Activated effector memory CD4-positive, alpha-beta T cell treated with anti-CD3 and anti-CD28 coated beads, Interleukin-2, amount 50 U/mL, for 16 hours (primary cell): Measurements from ENCODE around the gene SCARB1.

Experiments
- DNase-seq: peaks from one replicate; pipeline ENCODE4 v3.0.0-alpha.2; 2020

SCARB1 gene

GRCh38 chr12:124754949-124755800, 108.5 kb downstream of the SCARB1 start:
- DNase-seq, result no peak

DNA sequence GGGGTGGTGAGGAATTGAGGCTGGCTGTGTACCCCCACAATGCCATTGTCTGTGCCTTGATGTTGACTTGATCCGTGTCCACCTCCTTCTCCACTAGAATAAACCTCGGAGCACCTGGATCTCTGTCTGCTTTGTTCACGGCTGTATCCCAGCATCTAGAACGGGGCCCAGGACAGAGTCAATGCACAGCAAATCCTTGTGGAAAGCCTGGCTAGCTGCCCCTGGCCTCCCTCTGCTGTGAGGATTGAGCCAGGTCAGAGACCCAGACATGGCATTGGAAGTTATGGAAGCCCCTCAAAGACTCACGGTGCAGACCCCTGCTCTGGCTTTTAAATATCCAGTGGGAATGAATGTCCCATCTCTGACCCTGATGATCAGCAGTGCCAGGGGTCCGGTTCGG, 109.2 kb downstream of the SCARB1 start:
- DNase-seq, result no peak

GRCh38 chr12:124753993-124754392, 109.7 kb downstream of the SCARB1 start:
- no peak for DNase-seq

DNA sequence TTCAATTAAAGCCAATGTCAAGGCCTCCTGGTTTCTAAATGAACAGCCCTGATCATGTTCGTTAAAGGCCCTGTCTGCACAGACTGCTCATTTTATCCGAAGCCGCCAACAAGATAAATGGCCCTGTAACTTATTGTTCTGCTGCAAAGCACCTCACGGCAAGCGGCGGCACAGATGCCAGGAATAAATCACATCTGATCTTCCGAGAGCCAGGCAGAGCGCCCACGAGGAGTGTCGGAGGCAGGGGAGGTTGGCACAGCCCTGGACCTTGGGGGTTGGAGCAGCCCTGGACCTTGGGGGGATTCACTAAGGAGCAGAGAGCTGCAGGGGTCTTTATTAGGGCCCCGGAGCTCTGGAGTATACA, 110.5 kb downstream of the SCARB1 start:
- no peak for DNase-seq

DNA sequence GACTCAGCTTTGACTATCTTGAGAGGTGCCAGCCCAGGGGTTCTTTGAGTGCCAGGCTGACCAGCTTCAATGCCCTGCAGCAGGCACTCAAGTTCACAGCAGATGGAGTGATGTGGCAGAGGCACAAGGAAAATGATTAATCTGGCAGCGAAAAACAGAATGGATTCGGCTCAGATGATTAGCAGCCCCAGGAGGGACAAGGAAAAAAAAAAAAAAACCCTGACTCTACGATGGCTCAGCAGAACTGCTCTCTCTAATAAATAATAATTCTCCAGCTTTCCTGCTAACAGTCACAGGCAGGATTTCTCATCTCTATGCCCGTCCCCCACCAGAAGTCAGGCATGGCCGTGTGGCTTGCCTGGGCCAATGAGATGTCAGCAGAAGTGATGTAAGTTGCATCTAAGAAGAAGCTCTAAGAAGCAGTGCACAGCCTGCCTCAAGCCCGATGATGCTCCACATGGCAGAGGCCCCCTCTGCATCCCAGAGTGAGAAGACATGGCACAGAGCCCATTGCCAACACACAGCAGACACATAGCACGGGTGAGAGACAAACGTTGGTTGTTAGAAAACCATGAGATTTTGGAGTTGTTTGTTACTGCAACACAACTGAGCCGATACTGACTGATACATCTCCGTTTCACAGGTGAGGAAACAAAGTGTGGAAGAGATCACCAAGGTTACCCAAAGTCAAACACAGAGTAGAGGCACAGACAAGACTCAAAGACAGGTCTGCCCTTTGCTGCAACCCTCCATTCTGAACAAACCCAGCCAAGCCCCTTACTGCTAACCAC, 111.0 kb downstream of the SCARB1 start:
- no peak for DNase-seq

DNA sequence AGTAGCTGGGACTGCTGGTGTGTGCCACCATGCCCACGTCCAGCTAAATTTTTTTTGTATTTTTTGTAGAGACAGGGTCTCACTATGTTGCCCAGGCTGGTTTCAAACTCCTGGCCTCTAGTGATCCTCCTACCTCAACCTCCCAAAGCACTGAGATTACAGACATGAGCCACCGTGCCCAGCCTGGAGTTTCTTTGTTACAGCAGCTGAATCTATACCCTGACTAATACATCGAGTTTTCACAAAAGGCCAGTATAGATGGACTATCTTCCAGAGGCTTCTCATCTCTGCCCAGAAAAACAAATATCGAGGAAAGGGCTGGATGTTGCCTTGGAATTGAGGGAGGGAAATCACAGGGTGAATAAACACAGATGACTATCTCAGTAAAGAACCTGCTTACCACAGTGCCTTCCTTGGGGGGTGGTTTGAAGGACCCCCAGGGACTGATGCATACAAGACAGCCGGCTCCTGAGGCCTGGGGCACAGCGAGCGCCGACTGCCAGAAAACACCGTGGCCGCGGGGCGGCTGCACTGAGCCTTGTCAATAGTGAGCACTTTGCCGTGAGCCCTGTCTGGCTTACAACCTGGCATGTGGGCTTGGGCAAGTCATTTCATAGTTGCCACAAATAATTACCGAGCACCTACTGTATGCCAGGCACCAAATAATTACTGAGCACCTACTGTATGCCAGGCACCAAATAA, 111.9 kb downstream of the SCARB1 start:
- DNase-seq, result no peak

DNA sequence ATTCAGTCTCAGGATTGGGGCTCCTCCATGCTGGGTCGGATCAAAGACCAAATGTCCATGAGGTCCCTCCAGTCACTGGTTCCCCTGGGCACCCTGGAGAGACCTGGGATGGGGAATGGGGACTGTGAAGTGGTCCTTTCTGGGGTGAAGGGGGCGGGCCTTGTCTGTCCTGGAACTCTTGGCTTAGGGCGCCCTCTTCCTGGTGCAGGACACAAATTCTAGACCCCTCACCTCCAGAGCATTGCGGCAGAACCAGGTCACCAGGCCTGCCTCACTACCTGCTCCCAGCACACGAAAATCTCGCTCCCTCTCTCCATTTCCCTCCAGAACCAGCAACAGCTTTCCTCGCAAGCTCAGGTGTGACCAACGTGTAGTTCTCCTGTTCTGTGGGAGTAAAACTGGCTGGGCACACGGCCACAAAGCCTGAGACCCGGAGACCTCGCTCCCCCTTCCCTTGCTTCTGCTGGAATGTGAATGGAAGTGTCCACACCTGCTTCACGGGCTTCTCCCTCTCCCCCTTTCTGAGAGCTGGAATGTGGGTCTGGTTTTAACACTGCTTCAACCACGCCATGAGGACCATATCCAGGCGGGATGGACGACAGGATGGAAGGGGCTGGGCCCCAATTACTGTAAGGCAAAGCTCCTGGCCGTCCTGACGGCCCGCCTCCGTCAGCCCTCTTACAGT, 112.7 kb downstream of the SCARB1 start:
- no peak for DNase-seq

DNA sequence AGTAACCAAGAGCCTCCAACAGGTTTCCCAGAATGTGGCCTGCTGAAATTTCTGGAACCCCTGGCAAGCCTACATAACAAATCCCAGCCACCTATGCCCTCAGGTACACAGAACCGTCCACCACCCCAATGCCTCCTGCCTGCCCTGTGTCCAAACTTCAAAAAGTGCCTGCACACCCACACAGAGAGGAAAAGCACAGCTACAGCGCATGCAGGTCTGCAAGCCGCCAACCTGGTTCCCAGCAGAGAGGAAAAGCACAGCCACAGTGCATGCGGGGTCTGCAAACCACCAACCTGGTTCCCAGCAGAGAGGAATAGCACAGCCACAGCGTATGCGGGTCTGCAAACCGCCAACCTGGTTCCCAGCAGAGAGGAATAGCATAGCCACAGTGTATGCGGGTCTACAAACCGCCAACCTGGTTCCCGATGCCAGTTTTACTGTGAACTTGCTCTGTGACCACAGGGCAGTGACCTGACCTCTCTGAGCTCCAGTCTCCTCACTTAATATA, 113.5 kb downstream of the SCARB1 start:
- DNase-seq, result no peak

DNA sequence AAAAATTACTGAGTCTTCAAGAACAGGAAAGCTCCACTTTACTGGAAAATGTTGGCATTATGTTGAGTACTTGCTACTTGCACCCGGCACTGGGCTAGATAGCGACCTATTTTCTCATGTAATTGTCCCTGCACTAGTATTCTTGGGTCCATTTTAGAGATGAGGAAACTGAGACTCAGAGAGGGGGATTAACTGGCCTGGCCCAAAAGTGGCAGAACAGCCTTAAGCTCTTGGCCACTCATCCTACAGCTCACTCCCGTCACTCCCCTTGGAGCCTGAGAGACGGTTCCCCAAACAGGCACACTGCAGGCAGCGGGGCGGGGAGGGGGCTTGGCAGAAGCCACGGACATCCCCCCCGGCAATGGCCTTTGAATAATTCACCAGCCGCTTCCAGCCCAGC, 113.9 kb downstream of the SCARB1 start:
- DNase-seq, result no peak

DNA sequence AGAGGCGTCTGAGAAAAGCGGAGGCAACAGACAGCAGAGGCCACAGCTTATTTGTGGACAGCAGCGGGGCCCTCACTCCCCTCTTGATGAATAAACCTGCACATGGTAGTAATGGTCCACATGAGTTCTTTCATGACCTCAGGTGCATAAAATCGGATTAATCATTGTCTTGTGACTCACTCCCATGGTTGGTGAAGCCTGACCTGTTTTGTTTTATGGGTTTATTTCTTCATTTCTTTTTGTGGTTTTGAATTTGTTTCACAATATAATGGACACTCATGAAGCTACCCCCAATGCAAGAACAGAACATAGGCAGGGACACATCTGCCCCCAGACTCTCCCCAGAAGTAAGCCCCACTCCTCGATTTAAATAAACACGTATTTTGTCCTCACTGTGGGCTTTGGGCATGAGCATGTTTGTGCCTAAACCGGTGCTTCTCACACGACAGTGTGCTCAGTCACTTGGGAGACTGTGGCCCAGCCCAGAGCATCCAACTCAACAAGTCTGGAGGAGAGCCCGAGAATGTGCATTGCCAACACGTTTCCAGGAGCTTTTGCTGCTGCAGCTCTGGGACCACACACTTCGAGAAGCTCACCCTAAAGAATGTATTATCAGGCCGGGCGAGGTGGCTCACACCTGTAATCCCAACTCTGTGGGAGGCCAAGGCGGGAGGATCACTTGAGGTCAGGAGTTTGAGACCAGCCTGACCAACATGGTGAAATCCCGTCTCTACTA, 116.1 kb downstream of the SCARB1 start:
- DNase-seq, result no peak

DNA sequence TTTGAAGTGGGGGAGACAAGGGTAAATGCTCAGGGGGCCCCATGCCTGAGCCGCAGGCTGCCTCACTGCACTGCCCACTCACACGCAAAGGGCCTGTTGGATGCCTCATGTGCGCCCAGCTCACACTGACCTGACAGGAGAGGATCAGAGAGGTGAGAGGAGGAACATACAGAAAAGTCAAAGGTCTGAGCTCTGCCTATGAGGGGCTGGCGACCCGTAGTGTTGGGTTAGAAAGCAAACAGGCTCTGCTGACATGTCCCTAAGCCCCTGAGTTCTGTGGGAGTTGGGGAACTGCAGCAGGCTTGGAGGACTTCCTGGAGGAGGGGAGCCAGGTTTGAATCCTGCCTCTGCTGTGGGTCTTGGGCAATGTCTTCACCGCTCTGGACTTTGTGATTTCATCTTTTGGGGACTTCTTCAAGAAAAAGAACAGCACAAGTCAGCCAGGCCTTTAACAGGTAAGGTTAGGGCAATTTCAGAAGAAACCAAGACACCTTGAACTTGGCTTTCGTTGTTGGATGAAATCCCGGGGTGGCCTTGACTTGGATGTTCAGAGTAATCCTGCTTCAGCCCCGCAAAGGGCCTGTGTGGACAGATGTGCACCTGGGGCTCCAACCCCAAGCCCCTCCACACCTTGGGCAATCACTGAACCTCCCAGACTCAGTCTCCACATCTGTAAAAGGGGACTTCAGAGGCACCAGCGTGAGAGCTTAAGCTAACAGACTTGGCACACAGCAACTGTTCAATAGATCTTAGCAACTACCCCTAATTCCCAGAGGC, 116.8 kb downstream of the SCARB1 start:
- DNase-seq, result no peak

GRCh38 chr12:124745891-124746570, 117.6 kb downstream of the SCARB1 start:
- DNase-seq, result no peak

- no peak for DNase-seq
These were observed 118.2 kb downstream of the SCARB1 start for GRCh38 chr12:124745465-124745890.

DNA sequence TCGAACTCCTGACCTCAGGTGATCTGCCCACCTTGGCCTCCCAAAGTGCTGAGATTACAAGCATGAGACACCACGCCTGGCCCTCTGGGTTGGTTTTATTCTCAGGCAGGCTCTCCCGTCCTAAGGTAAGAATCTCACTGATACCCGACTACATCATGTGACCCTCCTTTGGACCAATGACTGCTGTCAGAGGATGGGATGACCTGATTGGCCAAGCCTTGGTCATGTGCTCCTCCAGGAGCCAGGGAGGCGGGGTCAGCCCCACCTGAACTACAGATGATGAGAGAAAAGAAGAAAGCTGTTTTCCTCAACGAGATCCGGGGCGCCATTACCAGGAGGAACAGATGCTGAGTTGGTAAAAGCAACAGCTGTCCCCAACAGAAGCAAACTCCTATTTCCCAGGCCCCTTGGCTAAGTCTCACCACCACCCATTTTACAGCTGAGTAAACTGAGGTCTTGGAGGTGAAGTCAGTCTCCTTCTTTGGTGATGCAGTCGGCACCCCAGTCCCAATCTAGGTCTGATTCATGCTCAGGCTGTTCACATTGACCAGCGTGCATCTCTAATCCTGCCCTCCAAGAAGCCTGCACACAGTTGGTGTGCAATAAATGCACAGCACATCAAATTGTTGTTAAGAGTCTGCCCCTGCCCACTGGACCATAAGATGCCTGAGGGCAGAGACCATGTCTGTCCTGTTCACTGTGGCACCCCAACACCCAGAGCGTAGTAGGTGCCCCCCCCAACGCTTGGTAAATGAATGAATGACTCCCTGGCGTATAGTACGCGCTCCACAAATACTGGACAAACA, 118.8 kb downstream of the SCARB1 start:
- no peak for DNase-seq

GRCh38 chr12:124744273-124744640, 119.4 kb downstream of the SCARB1 start:
- DNase-seq, result no peak

DNA sequence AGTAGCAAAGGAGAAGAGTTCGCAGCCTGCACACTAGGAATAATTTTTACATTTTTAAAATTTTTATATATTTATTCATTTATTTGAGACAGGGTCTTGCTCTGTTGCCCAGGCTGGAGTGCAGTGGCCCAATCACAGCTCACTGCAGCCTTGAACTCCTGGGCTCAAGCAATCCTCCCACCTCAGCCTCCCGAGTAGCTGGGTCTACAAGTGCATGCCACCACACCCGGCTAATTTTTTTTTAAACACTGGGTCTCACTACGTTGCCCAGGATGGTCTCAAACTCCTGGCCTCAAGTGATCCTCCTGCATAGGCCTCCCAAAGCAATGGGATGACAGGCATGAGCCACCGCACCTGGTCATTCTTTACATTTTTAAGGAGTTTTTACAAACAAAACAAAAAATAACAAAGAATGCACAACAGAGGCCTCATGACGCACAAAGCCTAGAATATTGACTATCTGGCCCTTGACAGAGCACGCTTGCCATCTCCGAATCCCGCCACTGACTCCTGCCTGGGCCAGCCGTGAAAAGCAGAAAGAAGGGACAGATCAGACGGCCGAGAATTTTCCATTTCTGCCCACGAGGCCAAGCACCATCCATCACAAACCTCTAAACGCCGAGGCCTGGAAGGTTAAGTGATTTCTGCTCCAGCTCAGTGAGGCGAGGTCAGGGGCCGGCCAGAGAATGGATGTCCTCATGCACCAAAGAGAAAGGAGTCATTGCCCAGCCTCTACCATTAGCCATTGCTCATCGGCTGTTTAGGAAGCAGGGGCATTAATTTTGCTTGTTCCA, 120.0 kb downstream of the SCARB1 start:
- DNase-seq, result no peak

DNA sequence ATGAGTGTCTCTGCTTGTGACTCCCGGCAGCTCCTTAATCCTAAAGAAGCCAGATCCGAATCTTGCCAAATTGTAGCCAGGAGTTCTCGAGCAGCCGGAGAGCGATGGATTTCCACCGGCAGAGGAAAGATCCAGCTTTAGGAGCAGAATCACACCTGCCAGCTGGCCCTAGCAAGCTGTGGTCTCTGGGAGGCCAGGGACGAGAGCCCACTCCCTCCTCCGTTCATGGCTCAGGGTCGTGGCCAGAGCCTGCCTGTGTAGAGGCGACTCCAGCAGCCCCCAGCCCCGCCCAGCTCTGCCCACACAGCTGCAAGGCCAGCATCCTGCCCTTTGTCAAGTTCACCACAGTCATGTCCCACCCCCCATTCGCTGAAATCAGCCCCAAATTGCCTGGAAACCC, 121.0 kb downstream of the SCARB1 start:
- no peak for DNase-seq

- DNase-seq, result no peak
These were observed 121.6 kb downstream of the SCARB1 start for GRCh38 chr12:124742111-124742510.

DNA sequence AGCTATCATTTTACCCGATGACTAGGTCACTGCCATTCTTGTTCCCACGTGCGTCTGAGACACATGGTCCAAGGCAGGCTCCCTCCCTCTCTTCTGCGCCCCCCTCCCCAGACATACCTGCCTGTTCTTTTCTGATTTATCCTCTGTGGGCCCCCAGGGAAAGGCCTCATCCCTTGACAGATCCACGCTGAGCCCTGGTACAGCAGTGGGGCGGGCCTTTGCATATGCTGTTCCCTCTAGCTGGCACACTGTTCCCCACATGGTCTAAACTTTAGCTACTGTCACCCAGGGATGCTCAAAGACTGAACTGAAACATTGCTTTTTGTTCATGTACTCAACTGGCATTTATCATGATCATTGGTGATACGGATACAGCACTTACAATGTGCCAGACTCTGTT, 122.5 kb downstream of the SCARB1 start:
- no peak for DNase-seq
